K562 (cell line): ENCODE data around the gene TNFAIP8L1.
A peak's percentile ranks its signal among the peaks of the same experiment; 100 is the strongest.

Experiments used
- POLR2G ChIP-seq: fragments of 200-400 bp; formaldehyde crosslinking; IDR thresholded peaks from 2 replicates; pipeline ENCODE4 v1.6.1; 2017; ENCODE audit warnings: low read depth, mild to moderate bottlenecking, antibody characterized with exemption, low read length, moderate library complexity
- SPI1 ChIP-seq: IDR thresholded peaks from 2 replicates; pipeline ENCODE4 v1.6.1; 2011; ENCODE audit warnings: low read depth, low read length, control low read depth, borderline replicate concordance
- ZC3H11A ChIP-seq: IDR thresholded peaks from 2 replicates; pipeline ENCODE4 v1.6.1; 2012; ENCODE audit warnings: low read depth, low read length, improper control_type of control experiment
- TF ChIP-seq, protein P1 (sequence below), 3 experiments: IDR thresholded peaks in 2 of 3; conservative IDR thresholded peaks in 1 of 3; 2 replicates each; pipeline ENCODE4 v1.5.1; 2011 to 2012; ENCODE audit warnings: low read length in 3 of 3, mild to moderate bottlenecking in 3 of 3, control low read depth in 2 of 3, improper control_type of control experiment in 1 of 3, inconsistent platforms in 1 of 3, low read depth in 1 of 3, mixed read lengths in 1 of 3, moderate library complexity in 1 of 3; ENCODE audit not compliant: insufficient read depth in 2 of 3

DNA sequence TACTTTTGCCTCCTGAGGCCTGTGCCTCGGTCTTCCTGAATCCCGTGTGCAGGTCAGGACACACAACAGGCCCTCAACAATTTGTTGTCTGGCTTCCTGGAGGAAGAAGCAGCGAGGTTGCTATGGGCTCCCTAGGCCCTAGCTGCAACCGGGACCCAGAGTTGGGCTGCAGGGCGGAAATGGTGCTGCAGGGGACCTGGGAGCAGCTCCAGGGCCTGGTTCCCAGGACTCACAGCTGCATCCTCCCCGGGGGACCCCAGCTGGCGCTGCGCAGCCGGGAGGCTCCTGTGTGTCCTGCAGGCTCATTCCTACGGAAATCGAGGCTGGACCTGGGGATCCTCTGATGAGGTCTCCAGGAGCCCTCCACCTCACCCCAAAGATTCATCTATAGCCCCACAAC, 999 bp upstream of the TNFAIP8L1 start:
- TF ChIP-seq POLR2G (peak; percentile 22; the same call in 1 of the 2 replicates), ZC3H11A (no peak), SPI1 (no peak)
- TF ChIP-seq, protein P1, sequence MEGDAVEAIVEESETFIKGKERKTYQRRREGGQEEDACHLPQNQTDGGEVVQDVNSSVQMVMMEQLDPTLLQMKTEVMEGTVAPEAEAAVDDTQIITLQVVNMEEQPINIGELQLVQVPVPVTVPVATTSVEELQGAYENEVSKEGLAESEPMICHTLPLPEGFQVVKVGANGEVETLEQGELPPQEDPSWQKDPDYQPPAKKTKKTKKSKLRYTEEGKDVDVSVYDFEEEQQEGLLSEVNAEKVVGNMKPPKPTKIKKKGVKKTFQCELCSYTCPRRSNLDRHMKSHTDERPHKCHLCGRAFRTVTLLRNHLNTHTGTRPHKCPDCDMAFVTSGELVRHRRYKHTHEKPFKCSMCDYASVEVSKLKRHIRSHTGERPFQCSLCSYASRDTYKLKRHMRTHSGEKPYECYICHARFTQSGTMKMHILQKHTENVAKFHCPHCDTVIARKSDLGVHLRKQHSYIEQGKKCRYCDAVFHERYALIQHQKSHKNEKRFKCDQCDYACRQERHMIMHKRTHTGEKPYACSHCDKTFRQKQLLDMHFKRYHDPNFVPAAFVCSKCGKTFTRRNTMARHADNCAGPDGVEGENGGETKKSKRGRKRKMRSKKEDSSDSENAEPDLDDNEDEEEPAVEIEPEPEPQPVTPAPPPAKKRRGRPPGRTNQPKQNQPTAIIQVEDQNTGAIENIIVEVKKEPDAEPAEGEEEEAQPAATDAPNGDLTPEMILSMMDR (IDR thresholded peaks at IDR 0.05 in 2 of 3, conservative IDR thresholded peaks at IDR 0.05 in 1 of 3; ENCODE audit: insufficient read depth in 2 of 3, low read depth in 1 of 3, low read length in 3 of 3): no peak
